Amygdala (tissue), 56 donors: ENCODE results near the gene ITGB4.
"Not testable (repeated sequence)": the region's sequence is repeated elsewhere in the genome, so short reads cannot be mapped to it uniquely, and the experiment has no call there.

Experiments
- DNase-seq, 56 donors: peaks; one replicate each; lab custom pipeline; 2025; lab: John Stamatoyannopoulos, UW

ITGB4 gene

DNA sequence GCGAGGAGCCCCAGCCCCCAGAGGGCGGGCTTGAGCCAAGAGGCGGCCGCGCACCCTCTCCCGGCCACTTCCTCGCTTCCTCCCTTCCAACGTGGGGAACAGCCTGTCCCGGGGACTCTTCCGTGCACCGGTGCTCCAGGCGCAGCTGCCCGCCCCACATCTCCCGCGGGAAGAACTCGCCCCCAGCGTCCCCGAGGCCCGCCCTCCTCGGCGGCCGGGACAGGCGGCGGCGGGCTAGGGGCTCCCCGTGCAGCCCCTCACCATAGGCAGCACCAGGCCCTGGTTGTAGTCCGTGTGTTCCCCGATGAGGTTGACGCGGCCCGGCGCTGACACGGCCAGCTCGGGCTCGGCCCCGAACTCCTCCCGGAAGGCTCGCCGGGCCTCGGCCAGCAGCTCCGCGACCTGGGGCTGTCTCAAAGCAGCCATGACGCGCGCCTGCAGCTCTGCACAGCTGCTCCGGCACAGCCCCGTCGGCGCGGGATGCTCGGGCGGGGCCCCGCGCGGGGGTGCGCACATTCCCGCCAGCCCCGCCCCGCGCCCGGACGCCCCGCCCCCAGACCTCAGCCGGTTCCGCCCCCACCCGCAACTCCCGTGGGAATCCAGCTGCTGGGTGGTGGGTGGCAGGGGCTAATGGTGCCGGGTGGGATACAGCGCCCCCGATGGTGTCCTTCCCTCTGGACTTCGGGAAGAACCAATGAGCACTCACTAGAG, 43.6 kb downstream of the ITGB4 start, which contains the start of gene GALK1:
TSS of gene GALK1 (minus strand) at position 482 of the 711 bp plus-strand sequence. CDS start at position 426, 56 bp downstream.
- DNase-seq, result peak in 43 of 56 donors; percentile 8 to 83 (median 55)

DNA sequence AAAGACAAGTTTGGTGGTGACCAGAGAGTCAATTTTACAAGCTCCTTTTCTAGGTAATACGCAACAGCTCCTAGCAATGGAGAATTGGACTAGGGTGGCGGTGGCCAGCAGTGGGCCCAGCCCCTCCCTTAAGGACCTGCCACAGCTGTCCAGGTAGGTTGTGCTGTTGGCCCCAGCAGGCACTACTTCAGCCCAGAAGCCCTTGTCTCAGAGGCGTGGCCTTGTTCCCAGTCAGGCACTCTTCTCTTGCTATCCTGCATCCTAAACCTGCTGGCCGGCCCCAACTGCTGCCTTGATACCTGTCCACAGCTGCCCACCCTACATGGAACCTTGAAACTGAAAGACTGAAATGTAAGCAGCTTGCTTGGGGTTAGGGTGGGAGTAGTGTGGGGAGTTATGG, 44.7 kb downstream of the ITGB4 start:
- DNase-seq, result no peak

DNA sequence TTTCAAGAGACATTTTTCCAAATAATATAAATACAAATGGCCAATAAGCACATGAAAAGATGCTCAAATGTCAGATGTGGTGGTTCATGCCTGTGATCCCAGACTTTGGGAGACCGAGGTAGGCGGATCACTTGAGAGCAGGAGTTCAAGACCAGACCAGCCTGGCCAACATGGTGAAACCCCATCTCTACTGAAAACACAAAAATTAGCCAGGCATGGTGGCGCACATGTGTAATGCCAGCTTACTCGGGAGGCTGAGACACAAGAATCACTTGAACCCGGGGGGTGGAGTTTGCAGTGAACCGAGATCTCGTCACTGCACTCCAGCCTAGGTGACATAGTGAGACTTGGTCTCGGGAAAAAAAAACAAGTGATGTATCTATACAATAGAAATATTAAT, 46.6 kb downstream of the ITGB4 start:
- DNase-seq, result no peak

DNA sequence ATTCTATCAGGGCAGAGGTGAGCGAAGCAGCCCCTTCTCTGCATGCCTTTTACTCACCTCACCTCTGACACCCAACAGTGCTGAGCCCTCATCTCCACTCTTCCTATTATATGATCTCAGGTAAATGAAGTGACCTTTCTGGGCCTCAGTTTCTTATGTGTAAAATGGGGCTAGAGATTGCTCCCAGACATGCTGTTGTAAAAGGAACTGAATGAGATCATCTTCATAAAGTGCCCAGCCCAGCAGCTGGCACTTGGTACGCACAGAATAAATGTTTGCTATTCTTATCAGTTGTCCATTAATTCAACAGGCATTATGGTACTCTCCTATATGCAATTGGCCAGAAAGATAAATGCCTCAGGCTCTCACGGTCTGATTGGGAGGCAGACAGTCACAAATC, 48.3 kb downstream of the ITGB4 start:
- no peak for DNase-seq

DNA sequence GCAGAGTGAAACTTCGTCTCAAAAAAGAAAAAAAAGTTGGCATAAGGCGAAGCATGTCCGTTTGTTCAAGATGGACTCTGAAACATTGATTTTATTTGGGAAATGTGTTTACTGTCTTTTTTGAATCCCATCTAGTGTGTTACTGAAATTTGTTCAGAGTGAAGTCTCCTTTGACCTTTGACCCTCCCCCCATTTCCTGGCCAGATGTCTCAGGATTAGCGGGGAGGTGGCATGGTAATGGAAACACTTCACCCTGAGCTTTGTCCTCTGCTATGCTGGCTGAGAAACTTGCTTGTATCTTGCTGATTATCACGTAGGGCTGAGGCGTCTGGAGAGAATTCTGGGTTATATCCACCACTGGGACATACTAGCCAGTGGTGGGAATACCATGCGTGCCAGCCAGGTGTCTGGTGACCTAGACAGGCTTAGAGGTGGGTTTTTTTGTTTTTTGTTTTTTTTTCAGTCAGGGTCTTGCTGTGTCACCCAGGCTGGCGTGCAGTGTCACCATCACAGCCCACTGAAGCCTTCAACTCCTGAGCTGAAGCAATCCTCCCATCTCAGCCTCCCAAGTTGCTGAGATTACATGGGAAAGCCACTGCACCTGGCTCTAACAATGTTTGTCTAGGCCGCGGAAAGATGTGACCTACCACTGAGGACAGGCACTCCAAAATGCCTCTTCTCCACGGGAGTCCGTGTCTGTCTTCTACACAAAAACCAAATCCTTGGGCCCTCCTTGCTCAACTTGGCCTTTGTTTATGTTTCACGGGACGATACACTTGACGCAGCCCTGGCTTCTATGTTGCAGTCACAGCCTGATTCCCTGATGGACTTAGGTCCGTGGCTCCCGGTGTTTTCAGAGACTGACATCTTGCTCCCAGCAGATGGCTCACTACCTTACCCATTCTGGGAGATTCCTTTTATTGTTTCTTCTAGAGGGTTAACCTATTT, 50.3 kb downstream of the ITGB4 start:
- no peak for DNase-seq

DNA sequence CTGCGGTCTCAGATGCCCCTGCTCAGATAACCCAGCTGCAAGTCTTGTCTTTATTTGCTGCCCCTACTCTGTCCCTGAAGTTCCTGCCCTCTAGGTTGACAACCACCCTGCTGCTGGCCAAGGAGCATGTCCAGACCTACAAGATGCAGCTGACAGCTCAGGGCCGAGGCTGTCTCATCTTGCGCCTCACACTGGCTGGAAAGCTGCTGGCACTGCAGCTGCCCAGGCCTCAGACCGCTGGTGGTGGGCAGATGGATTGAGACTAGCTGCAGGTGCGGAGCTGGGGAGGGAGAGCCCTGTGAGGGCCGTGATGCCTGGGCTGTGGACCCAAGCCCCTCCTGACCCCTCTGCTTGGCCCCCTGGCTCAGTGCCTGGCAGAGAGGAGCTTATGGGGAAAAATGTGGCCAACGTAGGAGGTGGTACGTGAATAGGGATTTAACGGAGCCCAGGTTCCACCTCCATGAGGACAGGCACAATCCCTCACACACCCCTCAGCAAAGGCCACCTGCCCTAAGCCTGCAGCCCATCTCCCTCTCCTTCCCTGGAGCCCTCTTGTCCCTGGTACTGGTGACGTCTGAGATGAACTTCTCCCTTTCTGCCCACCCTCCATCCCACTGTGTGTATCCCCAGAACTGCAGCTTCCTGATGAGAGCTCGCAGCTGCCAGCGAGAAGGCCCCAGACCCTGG, 52.0 kb downstream of the ITGB4 start:
- no peak for DNase-seq

DNA sequence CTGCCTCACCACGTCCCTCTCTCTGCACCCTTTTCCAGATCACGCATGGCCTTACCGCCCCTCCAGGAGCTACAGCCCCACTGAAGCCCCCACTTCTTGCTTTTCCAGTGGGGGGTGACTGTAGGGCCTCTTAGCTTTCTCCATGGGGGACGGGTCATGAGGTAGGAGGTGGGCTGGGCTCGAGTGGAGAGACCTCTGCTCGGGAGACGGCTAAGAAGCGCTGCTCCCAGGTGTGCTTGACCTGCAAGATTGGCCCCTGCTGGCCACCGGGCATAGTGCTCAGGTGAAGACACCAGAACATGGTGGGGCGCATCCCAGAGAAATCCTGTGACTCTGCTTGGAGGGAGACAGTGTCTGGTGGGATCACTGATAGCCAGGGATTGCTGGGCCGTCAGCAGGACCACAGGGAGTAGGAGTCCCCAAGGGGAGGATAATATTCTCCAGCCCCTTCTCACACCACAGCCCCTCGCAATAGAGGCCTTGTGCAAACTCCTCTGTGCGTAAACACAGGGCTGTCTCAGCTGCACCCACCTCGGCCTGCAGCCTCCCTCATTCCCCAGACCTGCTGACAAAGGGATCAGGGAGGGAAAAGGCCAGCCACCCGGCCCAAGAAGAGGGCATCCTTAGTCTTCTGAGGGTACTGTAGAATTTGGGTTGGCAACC, 52.7 kb downstream of the ITGB4 start:
- DNase-seq, result no peak

DNA sequence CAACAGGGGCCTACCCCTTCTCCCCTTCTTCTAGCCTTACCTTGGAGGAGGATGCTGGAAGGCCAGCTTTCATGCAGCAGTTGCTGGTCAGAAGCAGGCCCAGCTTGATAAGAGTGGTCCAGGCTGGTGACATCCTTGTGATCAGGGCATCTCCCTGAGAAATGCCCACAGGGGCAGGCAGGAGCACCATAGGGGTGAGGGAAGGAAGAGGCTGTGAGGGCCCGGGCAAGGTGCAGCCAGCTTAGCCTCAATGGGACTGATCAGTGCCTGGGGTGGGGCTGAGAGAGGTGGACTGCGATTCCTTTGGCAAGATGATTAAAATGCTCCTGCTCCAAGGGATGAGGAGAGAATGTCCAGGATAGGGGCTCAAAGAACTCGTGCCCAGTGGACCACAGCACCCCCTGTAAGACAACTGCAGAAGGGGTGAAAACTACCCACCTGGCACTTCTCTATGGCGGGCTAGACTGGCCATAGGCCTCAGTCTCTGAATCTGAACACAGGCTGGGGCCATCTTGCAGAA, 53.3 kb downstream of the ITGB4 start:
- DNase-seq, result no peak

DNA sequence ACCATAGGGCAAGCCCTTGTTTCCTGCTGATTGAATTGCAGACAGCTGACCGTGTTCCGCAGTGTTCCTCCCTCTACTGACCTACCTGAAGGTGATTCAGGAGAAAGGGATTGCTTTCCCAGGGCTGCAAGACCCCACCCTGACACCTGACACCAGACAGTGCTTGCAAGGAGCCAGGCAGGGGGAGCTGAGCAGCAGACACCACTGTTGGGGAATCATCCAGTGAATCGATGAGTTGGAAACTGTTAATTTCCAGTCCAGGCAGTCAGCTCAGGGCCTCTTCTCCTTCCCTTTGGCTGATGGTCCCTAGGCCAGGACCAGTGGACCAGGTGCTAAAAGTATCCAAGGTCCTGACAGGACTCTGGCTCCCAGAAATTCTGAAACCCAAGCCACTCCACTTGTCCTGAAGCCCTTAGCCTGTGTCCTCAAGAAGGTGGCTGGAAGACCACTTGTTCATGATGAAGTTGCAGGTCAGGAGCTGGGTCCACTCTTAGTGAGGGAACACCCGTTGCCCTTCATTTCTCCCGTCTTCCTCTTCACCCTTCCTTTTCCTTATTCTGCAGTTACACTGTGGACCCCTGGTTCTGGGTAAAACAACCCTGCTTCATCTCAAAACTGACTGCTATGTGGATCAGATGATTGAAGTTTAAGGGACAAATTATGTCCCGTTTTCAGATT, 53.9 kb downstream of the ITGB4 start:
- DNase-seq, result no peak

DNA sequence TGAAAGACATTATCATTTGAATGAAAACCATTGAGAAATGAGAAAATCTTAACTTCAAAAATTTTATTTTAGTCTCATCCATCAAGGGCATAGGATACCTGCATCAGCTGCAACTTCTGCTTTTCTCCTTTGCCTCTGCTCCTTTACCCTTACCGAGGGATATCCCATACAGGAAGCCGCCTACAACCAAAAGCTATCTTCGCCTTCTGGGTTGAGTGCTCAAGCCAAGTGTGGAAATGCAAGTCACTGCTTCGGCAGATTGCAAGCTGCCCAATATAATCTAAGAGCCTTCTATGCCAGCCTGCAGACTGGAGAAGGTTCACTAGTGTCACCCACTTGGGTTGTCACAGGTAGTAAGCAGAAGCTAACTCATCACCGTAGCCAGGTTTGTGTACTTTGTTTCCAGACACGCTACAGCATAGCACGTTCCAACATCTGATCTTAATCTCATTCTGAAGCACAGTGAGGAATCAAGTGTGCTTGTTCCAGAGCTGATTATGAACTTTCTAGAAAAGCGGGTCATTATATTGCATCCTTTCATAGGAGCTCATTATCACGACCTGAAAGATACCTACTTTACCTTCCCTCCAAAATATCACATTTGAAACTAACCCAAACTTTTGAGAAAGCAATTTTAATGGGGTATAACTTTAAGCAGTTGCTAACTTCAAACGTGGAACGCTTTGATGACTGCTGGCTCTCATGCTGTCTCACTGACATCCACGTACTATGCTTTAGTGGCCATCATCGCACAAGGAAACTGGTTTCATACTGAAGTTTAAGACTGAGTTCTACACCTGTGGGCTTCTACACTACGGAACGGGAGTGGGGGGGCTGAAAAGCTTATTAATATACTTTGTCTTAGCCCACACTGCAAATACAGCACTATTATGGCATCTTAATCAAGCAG, 55.4 kb downstream of the ITGB4 start:
- DNase-seq, result peak in 2 of 56 donors; percentile 26 to 28

DNA sequence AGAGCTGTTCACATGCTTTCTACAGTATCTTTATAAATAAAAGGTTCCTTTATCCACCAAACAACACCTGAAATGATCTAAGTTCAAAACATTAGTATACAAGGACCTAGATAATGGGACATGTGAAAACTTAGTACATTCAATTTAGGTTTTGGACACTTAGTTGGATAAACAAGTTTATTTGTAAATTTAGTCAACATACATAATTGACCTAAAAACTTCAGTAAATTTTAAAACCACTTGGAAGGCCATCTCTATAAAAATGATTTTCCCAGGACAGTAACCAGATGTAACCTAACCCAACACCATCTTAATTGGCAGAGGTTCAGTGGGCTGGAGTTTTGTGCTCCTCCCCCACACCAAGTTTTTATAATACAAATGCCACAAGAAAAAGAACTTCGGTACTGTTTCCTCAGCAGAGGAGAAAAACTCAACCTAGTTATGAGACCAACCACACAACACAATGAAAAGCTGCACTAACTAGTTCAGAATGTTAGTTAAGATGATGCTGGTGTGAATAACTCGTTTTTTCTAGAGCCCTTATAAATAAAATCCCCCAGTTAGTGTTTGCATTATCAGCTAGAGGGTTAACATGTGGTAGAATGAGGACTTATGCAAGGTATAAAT, 56.1 kb downstream of the ITGB4 start:
- no peak for DNase-seq

DNA sequence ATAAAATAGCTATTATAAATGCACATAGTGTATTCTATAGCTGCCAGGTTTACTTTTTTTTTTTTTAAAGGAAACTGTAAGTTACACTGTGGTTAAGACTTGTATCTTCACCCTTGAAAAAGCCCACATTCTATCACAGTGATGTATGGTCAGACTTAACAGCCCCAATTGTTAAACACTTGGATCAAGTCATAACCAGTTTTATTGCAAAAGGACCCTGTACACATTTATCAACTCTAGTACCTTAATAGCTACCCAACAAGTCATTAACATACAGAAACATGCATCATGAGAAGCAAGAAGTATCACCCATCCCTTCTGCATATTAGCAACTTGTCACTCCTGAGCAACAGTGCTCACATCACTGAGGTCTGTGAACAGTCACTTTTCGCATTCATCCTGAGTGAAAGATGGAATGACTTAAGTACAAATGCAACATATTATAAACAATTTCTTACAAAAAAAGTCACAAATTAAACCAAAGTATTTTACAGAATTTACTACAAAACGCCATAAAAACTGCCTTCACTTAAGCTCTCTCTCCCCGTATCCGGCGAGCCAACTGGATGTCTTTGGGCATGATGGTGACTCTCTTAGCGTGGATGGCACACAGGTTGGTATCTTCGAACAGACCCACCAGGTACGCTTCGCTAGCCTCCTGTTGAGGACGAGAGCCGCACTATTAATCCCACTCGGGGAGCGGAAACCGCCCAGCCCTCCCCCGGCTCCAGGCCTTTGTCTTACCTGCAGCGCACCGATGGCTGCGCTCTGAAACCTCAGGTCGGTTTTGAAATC, 57.0 kb downstream of the ITGB4 start:
- not testable (repeated sequence) for DNase-seq

DNA sequence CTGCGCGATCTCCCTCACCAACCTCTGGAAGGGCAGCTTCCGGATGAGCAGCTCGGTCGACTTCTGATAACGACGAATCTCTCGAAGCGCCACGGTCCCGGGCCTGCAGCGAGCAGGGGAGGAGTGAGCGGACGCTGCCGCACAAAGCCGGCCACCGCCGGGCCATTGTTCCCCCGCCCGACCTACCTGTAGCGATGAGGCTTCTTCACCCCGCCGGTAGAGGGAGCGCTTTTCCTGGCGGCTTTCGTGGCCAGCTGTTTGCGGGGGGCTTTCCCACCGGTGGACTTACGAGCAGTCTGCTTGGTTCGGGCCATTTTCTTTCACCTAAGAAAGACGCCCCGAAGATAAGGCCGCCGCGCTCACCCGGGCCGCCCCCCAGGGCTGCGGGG, 57.6 kb downstream of the ITGB4 start:
- DNase-seq, result peak in 1 of 56 donors; percentile 56

DNA sequence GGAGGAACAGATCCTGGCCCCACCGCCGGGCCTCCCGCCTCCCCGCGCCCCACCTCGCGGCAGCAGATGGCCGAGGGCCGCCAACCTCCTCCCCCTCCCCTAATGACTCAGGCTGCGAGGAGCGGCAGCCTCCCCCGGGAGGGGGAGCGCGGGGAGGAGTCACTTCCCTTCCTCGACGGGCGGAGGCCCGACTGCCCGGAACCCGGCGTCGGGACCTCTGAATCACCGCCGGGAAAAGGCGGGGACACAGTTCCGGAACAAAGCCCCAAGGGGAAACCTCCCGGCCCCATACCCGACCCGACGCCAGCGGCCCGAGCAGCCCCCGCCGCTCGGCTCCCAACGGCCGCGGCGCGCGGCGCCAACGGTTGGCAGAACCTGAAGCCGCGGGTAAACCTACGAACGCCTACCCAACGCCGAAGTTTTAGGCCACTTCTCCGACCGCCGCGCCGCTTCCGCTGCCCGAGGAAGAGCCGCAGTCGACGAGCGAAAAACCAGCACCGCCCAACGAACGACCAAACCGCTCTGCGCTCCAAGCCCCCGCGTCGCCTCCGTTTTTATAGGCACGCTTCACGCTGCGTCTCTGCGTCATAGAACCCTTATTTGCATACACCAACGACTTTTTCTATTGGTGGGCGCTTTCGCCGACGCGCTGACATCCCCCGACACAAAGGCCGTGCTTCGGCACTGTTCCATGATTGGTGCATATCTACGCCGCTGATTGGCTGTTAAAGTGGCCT, 58.2 kb downstream of the ITGB4 start:
- peak; percentile 49 to 99 (median 96) for DNase-seq

DNA sequence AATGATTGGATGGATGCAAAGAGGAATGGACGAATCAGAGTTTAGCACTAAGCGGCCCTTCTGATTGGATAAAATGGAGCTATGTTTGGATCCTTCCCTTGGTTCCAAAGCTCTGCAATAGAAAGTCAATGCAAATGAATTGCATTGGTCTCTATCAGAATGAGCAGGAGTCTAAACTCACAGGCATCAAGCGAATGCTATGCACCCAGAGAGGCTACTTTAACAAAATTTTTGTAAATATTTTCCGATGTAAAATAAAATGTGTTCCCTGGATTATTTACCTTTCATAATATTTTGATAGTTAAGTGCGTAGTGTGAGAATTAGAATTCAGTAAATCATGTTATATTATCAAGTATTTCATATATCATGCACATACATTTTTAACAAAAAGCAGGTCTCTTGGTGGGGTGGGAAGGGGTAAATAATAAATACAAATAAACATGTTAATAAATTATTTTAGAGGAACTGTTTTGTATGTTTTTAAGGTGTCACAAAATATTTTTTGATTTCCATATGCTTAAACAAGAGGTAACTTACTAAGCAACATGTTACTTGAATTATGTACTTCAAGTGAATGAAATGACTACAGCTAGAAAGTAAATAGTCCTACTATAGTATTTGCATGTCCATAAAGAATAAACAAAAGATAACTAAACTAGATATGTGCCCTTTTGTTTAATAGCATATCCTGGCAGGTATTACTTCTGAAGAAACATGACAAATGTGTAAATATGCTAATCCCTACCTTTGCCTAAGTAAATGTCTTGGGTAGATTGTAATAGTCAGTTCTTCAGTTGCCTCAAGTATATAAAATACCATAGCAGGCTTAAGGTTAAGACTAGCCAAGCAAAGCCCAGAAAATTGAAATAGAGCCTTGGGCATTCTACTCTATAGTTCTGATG, 59.0 kb downstream of the ITGB4 start:
- DNase-seq, result no peak
